Activated CD4-positive, CD25-positive, alpha-beta regulatory T cell treated with anti-CD3 and anti-CD28 coated beads, Interleukin-2, amount 50 U/mL, for 16 hours (primary cell): ENCODE results near the gene HTR1E.
"Not testable (repeated sequence)": the region's sequence is repeated elsewhere in the genome, so short reads cannot be mapped to it uniquely, and the experiment has no call there.

Experiments used
- DNase-seq: peaks from one replicate; pipeline ENCODE4 v3.0.0-alpha.2; 2020; ENCODE audit warnings: low read depth, low spot score

The HTR1E gene

DNA sequence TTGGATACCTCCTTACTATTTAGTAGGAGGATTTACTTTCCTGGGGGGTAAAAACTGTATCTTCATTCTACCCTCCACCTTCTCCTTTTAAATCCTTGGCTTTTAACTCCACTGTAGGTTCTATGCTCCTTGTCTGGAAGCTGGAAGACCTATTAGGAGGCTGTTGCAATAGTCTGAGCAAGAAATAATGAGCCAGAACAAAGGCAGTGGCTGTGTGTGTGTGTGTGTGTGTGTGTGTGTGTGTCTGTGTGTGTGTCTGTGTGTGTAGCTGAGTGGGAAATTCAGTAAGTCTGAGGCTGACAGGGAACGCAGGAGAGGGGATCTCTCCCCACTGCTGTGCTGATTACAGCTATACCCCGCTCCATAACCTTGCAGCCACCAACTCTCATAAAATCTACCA lies 35.8 kb downstream of the HTR1E start:
- DNase-seq = no peak

DNA sequence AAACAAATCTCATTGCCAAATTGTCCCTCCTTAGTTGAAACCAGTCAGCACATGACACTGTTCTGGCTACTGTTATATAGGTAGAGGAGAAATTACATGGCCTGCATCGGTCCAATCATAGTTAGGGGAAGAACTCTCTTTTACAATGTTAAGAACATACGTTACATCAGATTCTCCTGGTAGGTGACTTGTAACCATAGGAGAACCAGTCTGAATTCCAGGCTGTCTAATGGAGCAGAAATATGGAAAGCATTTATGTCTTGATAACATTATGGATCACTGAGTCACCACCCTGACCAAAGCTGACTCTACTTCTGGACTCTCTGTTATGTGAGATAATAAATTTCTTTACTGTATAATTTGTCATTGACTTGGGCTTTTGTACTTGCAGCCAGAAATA lies 40.9 kb downstream of the HTR1E start:
- DNase-seq = no peak

DNA sequence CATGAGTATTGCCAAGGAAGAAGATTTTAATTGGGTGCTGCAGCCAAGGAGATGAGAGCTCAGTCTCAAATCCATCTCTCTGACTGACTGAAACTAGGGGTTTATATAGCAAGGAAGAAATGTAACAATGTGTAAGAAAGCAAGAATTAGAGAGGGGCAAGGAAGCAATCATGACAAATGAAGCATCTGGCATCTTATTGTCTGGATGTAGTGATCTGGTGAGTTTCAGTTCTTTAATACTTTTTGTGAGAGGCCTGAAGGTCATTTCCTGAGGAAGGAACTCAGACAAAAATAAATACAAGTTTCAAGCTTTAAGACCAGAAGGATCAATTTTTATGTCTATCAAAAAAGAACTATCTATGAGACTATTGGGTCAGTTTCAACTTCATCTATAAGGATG lies 64.2 kb downstream of the HTR1E start:
- no peak for DNase-seq

DNA sequence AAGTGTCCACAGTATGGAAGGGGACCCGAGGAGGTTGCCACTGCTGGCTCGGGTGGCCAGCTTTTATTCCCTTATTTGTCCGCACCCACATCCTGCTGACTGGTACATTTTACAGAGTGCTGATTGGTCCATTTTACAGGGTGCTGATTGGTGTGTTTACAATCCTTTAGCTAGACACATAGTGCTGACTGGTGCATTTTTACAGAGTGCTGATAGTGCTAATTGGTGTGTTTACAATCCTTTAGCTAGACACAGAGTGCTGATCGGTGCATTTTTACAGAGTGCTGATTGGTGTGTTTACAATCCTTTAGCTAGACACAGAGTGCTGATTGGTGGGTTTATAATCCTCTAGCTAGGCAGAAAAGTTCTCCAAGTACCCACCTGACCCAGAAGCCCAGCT lies 65.1 kb downstream of the HTR1E start:
- DNase-seq = not testable (repeated sequence)

GRCh38 chr6:87006541-87006940 lies 69.2 kb downstream of the HTR1E start:
- not testable (repeated sequence) for DNase-seq

DNA sequence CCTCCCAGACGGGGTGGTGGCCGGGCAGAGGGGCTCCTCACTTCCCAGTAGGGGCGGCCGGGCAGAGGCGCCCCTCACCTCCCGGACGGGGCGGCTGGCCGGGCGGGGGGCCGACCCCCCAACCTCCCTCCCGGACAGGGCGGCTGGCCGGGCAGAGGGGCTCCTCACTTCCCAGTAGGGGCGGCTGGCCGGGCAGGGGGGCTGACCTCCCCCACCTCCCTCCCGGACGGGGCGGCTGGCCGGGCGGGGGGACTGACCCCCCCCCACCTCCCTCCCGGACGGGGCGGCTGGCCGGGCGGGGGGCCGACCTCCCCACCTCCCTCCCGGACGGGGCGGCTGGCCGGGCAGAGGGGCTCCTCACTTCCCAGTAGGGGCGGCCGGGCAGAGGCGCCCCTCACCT lies 72.3 kb downstream of the HTR1E start:
- DNase-seq = not testable (repeated sequence)

- DNase-seq = no peak
These were observed 74.7 kb downstream of the HTR1E start for GRCh38 chr6:87012035-87012434.

GRCh38 chr6:87012743-87013142 lies 75.4 kb downstream of the HTR1E start:
- DNase-seq = no peak

DNA sequence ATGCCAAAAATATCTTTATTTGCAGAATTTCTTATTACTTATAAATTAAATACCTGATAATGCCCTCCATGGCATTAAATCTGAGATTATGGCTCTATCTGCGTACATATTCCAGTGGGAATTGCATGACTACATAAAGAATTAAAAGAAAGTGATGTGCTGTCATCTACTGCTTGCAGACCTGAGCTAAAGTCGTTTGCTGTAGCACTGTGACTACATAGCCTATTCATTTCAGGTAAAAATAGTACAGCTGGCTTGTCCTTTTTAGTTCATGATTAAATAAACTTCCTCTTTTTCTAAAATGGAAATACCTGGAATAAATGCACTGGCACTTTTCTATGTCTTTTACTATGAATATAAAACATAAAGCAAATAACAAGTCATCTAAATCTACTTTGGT lies 79.4 kb downstream of the HTR1E start:
- DNase-seq = no peak

DNA sequence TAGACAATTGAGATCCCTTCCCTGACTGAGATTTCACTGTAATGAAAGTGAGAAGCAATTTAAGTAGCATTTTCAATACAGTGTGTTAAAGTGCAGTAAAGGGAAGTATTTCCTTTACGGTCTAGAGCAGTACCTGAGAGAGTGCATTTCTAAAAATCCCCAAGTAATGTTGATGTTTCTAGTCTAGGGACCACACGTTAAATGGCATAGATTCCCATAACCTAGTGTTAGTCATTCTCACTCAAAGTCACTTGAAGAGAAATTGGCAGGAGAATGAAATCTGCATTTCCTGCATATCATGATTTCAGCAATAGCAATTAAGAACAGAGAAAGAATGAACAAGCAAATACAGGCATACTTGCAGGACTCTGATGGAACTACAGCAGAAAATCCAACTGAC lies 89.7 kb downstream of the HTR1E start:
- DNase-seq = no peak

- no peak for DNase-seq
These were observed 92.5 kb downstream of the HTR1E start for GRCh38 chr6:87029711-87030314.

GRCh38 chr6:87040729-87041128 lies 103.4 kb downstream of the HTR1E start:
- DNase-seq = no peak

DNA sequence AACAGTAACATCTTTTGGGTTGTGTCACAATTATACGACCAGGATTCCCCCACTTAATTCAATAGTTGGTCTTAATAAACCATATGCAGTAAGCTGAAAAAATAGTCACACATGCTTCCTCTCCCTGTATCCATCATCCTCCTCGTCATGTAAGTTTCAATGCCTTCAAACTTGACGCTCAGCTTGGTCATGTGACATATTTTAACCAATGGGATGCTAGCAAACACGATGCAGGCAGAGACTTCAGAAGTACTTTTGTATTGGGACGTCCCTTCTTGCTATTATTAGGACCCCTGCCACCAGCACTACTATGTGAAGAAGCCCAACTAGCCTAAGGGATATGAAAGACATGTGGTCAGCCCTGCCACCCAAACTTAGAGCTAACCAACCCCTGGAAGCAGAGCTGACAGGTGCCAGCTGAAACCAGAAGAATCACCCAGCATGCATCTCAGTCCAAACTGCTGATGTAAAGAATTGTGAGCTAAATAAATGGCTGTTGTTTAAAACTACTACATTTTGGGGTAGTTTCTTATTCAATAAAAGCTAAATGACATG lies 108.3 kb downstream of the HTR1E start:
- no peak for DNase-seq

- no peak for DNase-seq
These were observed 112.5 kb downstream of the HTR1E start for GRCh38 chr6:87049779-87050178.

DNA sequence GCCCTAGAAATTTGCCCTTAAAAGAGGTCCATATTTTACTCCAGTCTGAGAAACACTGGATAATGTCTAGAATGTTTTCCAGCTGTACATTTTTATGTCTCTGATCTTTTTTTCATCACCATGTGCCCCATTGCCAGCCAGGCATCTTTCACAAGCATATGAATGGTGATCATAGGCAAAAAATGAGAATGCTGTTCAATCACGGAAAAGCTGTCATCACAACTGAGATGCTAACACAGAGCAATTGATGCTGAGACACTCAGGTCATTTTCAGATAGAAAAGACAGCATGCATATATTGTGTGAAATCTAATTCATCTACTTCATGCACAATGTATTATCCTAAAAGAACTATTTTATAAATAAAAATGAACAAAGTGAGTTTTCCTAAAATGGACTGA lies 116.0 kb downstream of the HTR1E start:
- DNase-seq = no peak

DNA sequence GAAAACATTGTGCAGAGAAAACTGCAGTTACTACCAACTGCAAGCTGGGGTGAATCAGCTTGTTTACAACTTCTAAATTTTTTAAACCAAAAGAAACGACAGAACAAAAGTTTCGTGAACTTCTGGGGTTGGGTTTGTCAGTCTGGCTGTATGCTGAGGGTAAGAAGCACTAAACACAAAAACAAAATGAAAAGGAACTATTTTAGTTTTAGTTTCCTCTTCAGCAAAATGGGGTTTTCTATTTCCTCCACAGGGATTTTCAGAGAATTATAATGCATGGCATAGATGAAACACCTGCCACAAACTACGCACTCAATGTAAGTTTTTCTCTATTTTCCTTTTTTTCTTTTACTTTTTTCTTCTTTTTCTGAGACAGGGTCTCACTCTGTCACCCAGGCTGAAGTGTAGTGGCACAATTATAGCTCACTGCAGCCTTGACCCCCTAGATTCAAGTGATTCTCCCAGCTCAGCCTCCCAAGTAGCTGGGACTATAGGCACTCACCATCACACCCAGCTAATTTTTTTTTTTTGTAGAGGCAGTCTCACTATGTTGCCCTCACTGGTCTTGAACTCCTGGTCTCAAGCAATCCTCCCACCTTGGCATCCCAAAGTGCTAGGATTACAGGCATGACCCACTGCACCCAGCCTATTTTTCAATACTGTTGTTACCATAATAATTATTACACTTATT lies 117.0 kb downstream of the HTR1E start:
- no peak for DNase-seq

GRCh38 chr6:87059943-87060342 lies 122.6 kb downstream of the HTR1E start:
- no peak for DNase-seq

- DNase-seq = no peak
These were observed 127.8 kb downstream of the HTR1E start for GRCh38 chr6:87065117-87065516.
